Measurements from ENCODE around the gene UBXN11.

Gene UBXN11

DNA sequence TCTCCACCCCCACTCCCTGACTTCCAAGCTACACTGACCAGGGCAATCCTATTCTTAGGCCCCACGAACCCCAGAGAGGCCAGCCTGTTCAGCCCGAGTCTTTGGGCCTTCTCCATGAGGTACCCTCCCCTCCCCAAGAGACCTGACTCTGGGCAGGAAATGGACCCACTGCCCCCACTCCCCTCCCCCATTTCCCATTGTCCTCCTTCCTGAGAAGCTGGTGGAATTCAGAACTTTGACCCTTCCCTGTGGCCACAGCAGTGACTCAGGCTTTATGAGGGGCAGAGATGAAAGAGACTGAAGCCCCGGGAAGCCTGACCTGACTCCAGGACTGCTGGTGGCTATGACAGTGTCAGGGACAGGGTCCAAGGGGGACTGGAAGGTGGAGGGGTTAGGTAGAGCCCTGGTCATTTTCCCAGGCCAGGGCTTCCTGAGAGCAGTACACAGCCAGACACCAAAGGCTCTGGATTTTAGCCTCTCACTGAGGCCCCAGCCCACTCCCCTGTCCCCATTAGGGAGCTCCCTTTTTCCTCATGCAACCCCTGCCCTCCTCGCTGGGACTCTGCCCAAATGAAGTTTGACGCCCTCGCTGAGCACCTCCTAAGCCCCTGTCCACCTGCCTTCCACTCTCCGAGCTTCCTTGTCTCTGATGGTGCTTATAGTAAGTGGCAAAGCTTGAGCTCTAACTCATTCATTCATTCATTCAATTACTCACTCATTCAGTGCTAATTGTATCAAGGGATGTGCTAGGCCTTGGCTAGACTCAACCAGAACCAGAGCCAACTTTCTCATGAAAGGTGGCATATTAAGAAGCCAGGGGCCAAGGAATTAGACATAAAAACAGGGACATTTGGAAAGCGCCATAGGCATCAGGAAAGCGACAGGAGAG lies 44.5 kb upstream of the UBXN11 start:
- TF ChIP-seq FOXM1 (IDR thresholded peaks at IDR 0.05; ENCODE audit: borderline replicate concordance, low read depth) (no peak), YY1 (IDR thresholded peaks at IDR 0.05; ENCODE audit: low read depth) (no peak), TEAD4 (IDR thresholded peaks at IDR 0.05) (no peak), TCF12 (IDR thresholded peaks at IDR 0.05; ENCODE audit: low read depth) (no peak), RAD21 (IDR thresholded peaks at IDR 0.05; ENCODE audit: low read depth) (no peak), NFIC (IDR thresholded peaks at IDR 0.05) (no peak), TAF1 (IDR thresholded peaks at IDR 0.05; ENCODE audit: low read depth) (no peak), EP300 (IDR thresholded peaks at IDR 0.05; ENCODE audit: borderline replicate concordance) (no peak; the same call in 1 of the 2 replicates), ZBTB7A (IDR thresholded peaks at IDR 0.05; ENCODE audit: low read depth) (no peak)
- TF ChIP-seq, protein P1, sequence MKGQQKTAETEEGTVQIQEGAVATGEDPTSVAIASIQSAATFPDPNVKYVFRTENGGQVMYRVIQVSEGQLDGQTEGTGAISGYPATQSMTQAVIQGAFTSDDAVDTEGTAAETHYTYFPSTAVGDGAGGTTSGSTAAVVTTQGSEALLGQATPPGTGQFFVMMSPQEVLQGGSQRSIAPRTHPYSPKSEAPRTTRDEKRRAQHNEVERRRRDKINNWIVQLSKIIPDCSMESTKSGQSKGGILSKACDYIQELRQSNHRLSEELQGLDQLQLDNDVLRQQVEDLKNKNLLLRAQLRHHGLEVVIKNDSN (IDR thresholded peaks at IDR 0.05) = no peak
- TF ChIP-seq, protein P2, sequence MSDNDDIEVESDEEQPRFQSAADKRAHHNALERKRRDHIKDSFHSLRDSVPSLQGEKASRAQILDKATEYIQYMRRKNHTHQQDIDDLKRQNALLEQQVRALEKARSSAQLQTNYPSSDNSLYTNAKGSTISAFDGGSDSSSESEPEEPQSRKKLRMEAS (IDR thresholded peaks at IDR 0.05) = no peak
- TF ChIP-seq, protein P3, sequence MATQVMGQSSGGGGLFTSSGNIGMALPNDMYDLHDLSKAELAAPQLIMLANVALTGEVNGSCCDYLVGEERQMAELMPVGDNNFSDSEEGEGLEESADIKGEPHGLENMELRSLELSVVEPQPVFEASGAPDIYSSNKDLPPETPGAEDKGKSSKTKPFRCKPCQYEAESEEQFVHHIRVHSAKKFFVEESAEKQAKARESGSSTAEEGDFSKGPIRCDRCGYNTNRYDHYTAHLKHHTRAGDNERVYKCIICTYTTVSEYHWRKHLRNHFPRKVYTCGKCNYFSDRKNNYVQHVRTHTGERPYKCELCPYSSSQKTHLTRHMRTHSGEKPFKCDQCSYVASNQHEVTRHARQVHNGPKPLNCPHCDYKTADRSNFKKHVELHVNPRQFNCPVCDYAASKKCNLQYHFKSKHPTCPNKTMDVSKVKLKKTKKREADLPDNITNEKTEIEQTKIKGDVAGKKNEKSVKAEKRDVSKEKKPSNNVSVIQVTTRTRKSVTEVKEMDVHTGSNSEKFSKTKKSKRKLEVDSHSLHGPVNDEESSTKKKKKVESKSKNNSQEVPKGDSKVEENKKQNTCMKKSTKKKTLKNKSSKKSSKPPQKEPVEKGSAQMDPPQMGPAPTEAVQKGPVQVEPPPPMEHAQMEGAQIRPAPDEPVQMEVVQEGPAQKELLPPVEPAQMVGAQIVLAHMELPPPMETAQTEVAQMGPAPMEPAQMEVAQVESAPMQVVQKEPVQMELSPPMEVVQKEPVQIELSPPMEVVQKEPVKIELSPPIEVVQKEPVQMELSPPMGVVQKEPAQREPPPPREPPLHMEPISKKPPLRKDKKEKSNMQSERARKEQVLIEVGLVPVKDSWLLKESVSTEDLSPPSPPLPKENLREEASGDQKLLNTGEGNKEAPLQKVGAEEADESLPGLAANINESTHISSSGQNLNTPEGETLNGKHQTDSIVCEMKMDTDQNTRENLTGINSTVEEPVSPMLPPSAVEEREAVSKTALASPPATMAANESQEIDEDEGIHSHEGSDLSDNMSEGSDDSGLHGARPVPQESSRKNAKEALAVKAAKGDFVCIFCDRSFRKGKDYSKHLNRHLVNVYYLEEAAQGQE (IDR thresholded peaks at IDR 0.05; ENCODE audit: low read depth) = no peak

DNA sequence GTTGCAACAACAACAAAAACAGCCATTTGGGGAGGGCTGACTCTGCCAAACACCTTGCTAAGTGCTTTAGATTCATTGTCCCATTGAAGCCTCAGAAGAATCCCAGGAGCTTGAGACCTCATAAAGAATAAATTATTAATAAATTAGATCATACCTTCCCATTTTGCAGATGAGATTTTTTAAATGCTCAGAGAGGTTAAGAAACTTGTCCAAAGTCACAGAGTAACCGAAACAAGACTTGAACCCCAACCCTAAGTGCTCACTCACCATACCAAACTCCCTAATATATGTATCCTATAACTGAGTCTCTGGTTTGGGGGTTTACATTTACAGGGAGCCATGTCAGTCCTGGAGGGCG lies 43.9 kb upstream of the UBXN11 start:
- TF ChIP-seq FOXM1 (IDR thresholded peaks at IDR 0.05; ENCODE audit: borderline replicate concordance, low read depth) (no peak), CEBPB (IDR thresholded peaks at IDR 0.05) (no peak), YY1 (IDR thresholded peaks at IDR 0.05; ENCODE audit: low read depth) (no peak), TAF1 (IDR thresholded peaks at IDR 0.05; ENCODE audit: low read depth) (no peak), TCF12 (IDR thresholded peaks at IDR 0.05; ENCODE audit: low read depth) (no peak), ZBTB7A (IDR thresholded peaks at IDR 0.05; ENCODE audit: low read depth) (no peak)
- TF ChIP-seq, protein P1 (IDR thresholded peaks at IDR 0.05) = no peak
- TF ChIP-seq, protein P2 (IDR thresholded peaks at IDR 0.05) = no peak

DNA sequence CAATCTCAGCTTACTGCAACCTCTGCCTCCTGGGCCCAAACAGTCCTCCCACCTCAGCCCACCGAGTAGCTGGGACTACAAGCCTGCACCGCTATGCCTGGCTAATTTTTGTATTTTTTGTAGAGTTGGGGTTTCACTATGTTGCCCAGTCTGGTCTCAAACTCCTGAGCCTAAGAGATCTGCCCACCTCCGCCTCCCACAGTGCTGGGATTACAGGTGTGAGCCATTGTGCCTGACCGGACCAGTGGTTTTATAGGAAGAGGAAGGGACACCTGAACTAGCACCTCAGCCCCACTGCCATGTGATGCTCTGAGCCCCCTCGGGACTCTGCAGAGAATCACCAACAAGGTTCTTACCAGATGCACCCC lies 43.4 kb upstream of the UBXN11 start:
- TF ChIP-seq YY1 (IDR thresholded peaks at IDR 0.05; ENCODE audit: low read depth) = no peak
- no peak for TF ChIP-seq CREB1 (IDR thresholded peaks at IDR 0.05; ENCODE audit: low read depth)
- TF ChIP-seq, protein P2 (IDR thresholded peaks at IDR 0.05) = no peak

DNA sequence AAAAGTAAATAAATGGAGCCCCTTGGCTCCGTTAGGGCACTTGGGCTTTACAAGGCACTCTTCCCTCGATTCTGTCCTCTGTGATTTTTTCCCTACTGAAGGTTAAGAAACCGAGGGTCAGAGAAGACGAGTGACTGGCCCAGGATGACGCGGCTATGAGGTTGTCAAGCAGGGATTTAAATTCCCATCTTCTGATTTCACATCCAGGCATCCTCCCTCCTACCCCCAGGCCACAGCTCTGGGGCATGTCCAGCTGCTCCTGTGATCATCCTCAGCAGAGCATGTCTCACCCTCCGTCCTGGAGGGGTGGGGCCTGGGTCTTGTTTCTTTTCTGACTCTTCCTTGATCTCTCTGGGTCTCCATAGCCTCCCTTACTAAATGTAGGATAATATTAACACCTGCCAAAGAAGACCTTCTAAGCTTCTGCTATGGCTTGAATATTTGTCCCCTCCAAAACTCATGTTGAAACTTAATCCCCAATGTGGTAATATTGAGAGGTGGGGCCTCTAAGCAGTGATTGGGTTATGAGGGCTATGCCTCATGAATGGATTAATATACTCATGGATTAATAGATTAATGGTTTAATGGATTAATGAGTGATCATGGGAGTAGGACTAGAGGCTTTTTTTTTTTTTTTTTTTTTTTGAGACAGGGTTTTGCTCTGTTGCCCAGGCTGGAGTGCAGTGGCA lies 42.9 kb upstream of the UBXN11 start:
- TF ChIP-seq TCF12 (IDR thresholded peaks at IDR 0.05; ENCODE audit: low read depth) (no peak), EGR1 (IDR thresholded peaks at IDR 0.05) (no peak), TAF1 (IDR thresholded peaks at IDR 0.05; ENCODE audit: low read depth) (no peak), FOXM1 (IDR thresholded peaks at IDR 0.05; ENCODE audit: borderline replicate concordance, low read depth) (no peak), CREB1 (IDR thresholded peaks at IDR 0.05; ENCODE audit: low read depth) (no peak), YY1 (IDR thresholded peaks at IDR 0.05; ENCODE audit: low read depth) (no peak), CEBPB (IDR thresholded peaks at IDR 0.05) (no peak), TEAD4 (IDR thresholded peaks at IDR 0.05) (no peak), NFIC (IDR thresholded peaks at IDR 0.05) (no peak), EP300 (IDR thresholded peaks at IDR 0.05; ENCODE audit: borderline replicate concordance) (no peak)
- TF ChIP-seq, protein P3 (IDR thresholded peaks at IDR 0.05; ENCODE audit: low read depth) = no peak
- TF ChIP-seq, protein P1 (IDR thresholded peaks at IDR 0.05) = no peak
- TF ChIP-seq, protein P2 (IDR thresholded peaks at IDR 0.05) = no peak

Data from Ishikawa (cell line).